ENCODE data around the gene UBAC2. TPM values are rescaled to one million over a fixed set of nuclear protein-coding genes. Genes with fewer than 3 reads are reported as not detected.

UBAC2 gene
- total RNA-seq, 2 donors from 2014 or later = 72.7 to 80.4 TPM

- no peak overlapping the region for H3K27ac Mint-ChIP-seq
- H3K4me1 ChIP-seq (ENCODE audit: control insufficient read depth, insufficient read depth, low read length) = peaks cover 3% of the 10 kb centered on the region
- H3K27me3 ChIP-seq (ENCODE audit: control insufficient read depth, insufficient read depth, low read length, poor library complexity, severe bottlenecking) = no peaks in the 10 kb centered on the region
- no peak overlapping the region for H3K9ac ChIP-seq (ENCODE audit: extremely low read depth, low read length, poor library complexity, severe bottlenecking)
- no peaks in the 10 kb centered on the region for H3K9me3 Mint-ChIP-seq
- H3K36me3 Mint-ChIP-seq (ENCODE audit: low read depth) = peaks cover 10% of the 10 kb centered on the region
- H3K27ac ChIP-seq (ENCODE audit: low read depth, low read length) = no peak overlapping the region
- WGBS, 2 experiments (ENCODE audit: insufficient coverage in 1 of 2, insufficient read length in 1 of 2) = 80 to 89% methylated on average over 1 to 2 of the region's 2 CpGs
- H3K36me3 ChIP-seq (ENCODE audit: control insufficient read depth, insufficient read depth, low read length) = peaks cover 42% of the 10 kb centered on the region
- no peak for TF ChIP-seq CTCF (conservative IDR thresholded peaks at IDR 0.05)
- H3K27me3 Mint-ChIP-seq (ENCODE audit: insufficient read depth) = no peaks in the 10 kb centered on the region
- peaks cover 22% of the 10 kb centered on the region for H3K4me1 Mint-ChIP-seq
- H3K9me3 ChIP-seq (ENCODE audit: control insufficient read depth, low read length) = no peaks in the 10 kb centered on the region
- no peak for DNase-seq
- no peak overlapping the region for H3K4me3 Mint-ChIP-seq
- H3K4me3 ChIP-seq (ENCODE audit: low read length) = no peak overlapping the region
These were observed 79.0 kb downstream of the UBAC2 start for GRCh38 chr13:99279637-99280036.

GRCh38 chr13:99280166-99280565, 79.5 kb downstream of the UBAC2 start:
- Mint-ChIP-seq H3K4me3 (no peak overlapping the region), H3K9me3 (no peaks in the 10 kb centered on the region), H3K36me3 (ENCODE audit: low read depth) (peaks cover 10% of the 10 kb centered on the region), H3K4me1 (peaks cover 17% of the 10 kb centered on the region), H3K27me3 (ENCODE audit: insufficient read depth) (no peaks in the 10 kb centered on the region), H3K27ac (no peak overlapping the region)
- 83 to 98% methylated on average over 2 to 3 of the region's 3 CpGs for WGBS, 2 experiments (ENCODE audit: insufficient coverage in 1 of 2, insufficient read length in 1 of 2)
- H3K27ac ChIP-seq (ENCODE audit: low read depth, low read length) = no peak overlapping the region
- peaks cover under 1% of the 10 kb centered on the region for H3K4me1 ChIP-seq (ENCODE audit: control insufficient read depth, insufficient read depth, low read length)
- H3K27me3 ChIP-seq (ENCODE audit: control insufficient read depth, insufficient read depth, low read length, poor library complexity, severe bottlenecking) = no peaks in the 10 kb centered on the region
- no peak for DNase-seq
- no peaks in the 10 kb centered on the region for H3K9me3 ChIP-seq (ENCODE audit: control insufficient read depth, low read length)
- H3K9ac ChIP-seq (ENCODE audit: extremely low read depth, low read length, poor library complexity, severe bottlenecking) = no peak overlapping the region
- no peak for TF ChIP-seq CTCF (conservative IDR thresholded peaks at IDR 0.05)
- H3K36me3 ChIP-seq (ENCODE audit: control insufficient read depth, insufficient read depth, low read length) = peaks cover 42% of the 10 kb centered on the region
- no peak overlapping the region for H3K4me3 ChIP-seq (ENCODE audit: low read length)

GRCh38 chr13:99281811-99282263, 81.2 kb downstream of the UBAC2 start:
- no peak overlapping the region for H3K27ac Mint-ChIP-seq
- no peak for TF ChIP-seq CTCF (conservative IDR thresholded peaks at IDR 0.05)

More at GRCh38 chr13:99281811-99282263, 81.2 kb downstream of the UBAC2 start:
- H3K27ac ChIP-seq (ENCODE audit: low read depth, low read length) = no peak overlapping the region
- H3K27me3 ChIP-seq (ENCODE audit: control insufficient read depth, insufficient read depth, low read length, poor library complexity, severe bottlenecking) = no peaks in the 10 kb centered on the region
- no peak for DNase-seq
- no peaks in the 10 kb centered on the region for H3K9me3 Mint-ChIP-seq
- peaks cover 10% of the 10 kb centered on the region for H3K4me1 Mint-ChIP-seq
- H3K4me1 ChIP-seq (ENCODE audit: control insufficient read depth, insufficient read depth, low read length) = no peaks in the 10 kb centered on the region
- H3K36me3 Mint-ChIP-seq (ENCODE audit: low read depth) = peaks cover 10% of the 10 kb centered on the region
- no peaks in the 10 kb centered on the region for H3K9me3 ChIP-seq (ENCODE audit: control insufficient read depth, low read length)
- H3K9ac ChIP-seq (ENCODE audit: extremely low read depth, low read length, poor library complexity, severe bottlenecking) = no peak overlapping the region
- H3K27me3 Mint-ChIP-seq (ENCODE audit: insufficient read depth) = no peaks in the 10 kb centered on the region
- no peak overlapping the region for H3K4me3 ChIP-seq (ENCODE audit: low read length)
- peaks cover 35% of the 10 kb centered on the region for H3K36me3 ChIP-seq (ENCODE audit: control insufficient read depth, insufficient read depth, low read length)
- no peak overlapping the region for H3K4me3 Mint-ChIP-seq
- WGBS, 2 experiments (ENCODE audit: insufficient coverage in 1 of 2, insufficient read length in 1 of 2) = 93 to 100% methylated on average over 4 to 5 of the region's 5 CpGs
